MV-4-11 (cell line): ENCODE data around the gene KIF20A.
A peak's percentile ranks its signal among the peaks of the same experiment; 100 is the strongest.
"Not testable (repeated sequence)": the region's sequence is repeated elsewhere in the genome, so short reads cannot be mapped to it uniquely, and the experiment has no call there.

Experiments
- DNase-seq: peaks from one replicate; lab custom pipeline; 2025; lab: John Stamatoyannopoulos, UW

KIF20A gene

GRCh38 chr5:138178516-138179276 lies at the start of gene KIF20A, which contains the start of gene BRD8:
KIF20A (plus strand) TSS chr5:138179112; CDS start chr5:138179681, 569 bp downstream.
BRD8 (minus strand) TSS chr5:138178630; CDS start chr5:138178614, 16 bp downstream.
- peak; percentile 98 for DNase-seq

GRCh38 chr5:138129347-138129746 lies 49.6 kb upstream of the KIF20A start:
- no peak for DNase-seq

DNA sequence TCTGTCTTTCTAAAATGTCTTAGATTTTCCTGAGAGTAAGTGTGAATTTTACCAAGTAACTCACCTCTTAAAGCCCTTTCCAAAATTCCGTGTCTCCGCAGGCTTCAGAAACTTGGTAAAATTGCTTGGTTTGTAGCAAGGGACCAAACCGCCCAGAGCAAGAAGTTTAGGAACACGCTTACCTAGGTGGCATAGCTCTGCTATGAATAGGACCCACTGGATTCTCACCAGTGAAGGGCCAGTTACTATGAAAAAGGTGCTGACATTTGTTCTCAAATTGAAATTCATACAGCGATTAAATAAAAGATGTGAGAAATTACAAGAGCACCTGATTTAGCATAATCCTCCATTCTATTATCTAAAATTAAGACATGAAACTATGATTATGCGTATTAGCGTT lies 46.4 kb upstream of the KIF20A start:
- no peak for DNase-seq

DNA sequence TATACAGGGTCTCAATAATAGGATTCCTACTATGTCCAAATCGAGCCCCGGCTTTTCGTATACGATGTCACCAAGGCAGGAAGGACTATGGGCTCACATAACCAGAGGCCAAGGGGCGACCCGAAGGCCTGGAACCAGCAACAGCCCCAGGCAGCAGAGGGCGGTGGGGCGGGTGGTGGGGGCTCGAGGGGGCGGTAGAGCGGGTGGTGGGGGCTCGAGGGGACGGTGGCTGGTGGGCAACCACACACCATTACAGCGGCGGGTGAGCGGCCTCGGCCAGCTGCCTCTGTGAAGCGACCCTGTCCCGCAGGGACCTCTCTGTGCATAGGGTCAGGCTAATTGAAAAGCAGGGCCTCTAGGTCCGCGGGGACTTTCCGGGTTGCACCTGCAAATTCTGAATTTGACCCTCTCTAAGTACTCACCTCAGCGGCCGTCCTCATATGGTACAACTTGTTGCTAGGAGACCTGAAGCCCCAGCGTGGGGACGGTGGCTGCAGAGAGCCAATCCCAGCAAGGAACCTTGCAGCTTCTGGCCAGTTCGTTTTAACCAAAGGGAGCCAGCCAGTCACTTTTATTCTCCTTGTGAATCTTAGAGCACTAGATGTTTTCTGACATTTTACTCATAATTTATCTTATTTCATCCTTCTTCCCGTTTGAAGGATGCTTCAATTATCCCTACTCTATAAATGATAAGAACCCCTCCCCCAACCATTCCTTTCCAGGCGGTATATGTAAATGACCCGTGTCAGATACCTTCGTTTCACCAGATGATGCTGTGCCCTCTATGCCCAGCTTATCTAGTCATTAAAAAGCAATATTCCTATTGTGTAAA lies 39.7 kb upstream of the KIF20A start, which contains the start of gene NME5:
NME5 (minus strand) TSS at position 480 of the 832 bp plus-strand sequence. CDS start 648 bp downstream, outside the sequence.
- DNase-seq = peak; percentile 6

GRCh38 chr5:138139781-138140090 lies 39.2 kb upstream of the KIF20A start:
- DNase-seq = peak; percentile 69

- no peak for DNase-seq
These were observed 38.6 kb upstream of the KIF20A start for GRCh38 chr5:138140268-138140667.

GRCh38 chr5:138141734-138142133 lies 37.2 kb upstream of the KIF20A start:
- DNase-seq = no peak

GRCh38 chr5:138143578-138143977 lies 35.3 kb upstream of the KIF20A start:
- not testable (repeated sequence) for DNase-seq

GRCh38 chr5:138148811-138149210 lies 30.1 kb upstream of the KIF20A start:
- no peak for DNase-seq

- DNase-seq = no peak
These were observed 29.4 kb upstream of the KIF20A start for GRCh38 chr5:138149530-138149929.

GRCh38 chr5:138155977-138156376 lies 22.9 kb upstream of the KIF20A start:
- not testable (repeated sequence) for DNase-seq

- no peak for DNase-seq
These were observed 21.3 kb upstream of the KIF20A start for GRCh38 chr5:138157626-138158025.

GRCh38 chr5:138159666-138160065 lies 19.2 kb upstream of the KIF20A start:
- no peak for DNase-seq

- no peak for DNase-seq
These were observed 18.2 kb upstream of the KIF20A start for GRCh38 chr5:138160706-138161105.

GRCh38 chr5:138163721-138164120 lies 15.2 kb upstream of the KIF20A start:
- DNase-seq = no peak

DNA sequence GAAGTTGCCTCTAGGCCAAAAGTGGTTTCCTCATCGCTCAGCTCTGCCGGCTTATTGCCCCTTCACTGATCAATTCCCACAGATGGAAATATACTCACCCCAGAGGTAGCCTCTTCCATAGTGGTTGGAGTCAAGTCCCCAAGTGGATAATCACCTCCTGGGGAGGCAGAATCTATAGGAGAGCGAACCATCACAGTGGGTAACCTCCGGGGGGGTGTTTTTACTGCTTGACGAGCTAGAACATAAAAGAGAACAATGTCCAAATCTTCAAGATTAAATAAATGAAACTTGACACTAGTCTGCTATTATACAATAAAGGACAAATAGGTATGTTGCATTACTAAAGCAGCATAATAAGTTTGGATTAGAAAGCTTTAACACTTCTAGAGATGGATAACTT lies 9.8 kb upstream of the KIF20A start:
- DNase-seq = no peak

DNA sequence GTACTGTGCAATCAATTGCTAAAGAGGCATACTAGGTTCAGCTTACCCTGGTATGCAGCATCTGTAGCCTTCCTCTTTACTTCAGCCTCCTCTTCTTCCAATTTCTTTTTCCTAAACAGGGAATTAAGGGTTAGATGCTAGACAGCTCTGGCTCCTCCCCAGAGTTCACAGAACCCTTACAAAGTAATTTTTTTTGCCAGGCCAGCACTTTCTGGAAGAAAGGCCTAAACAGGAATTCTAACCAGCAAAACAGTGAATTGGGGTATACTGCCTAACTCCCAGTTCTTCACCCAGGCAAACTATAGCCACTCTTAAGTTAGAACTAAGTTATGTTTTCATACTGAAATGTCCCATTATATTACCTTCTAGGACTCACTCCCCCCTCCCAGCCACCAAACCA lies 8.6 kb upstream of the KIF20A start:
- no peak for DNase-seq

DNA sequence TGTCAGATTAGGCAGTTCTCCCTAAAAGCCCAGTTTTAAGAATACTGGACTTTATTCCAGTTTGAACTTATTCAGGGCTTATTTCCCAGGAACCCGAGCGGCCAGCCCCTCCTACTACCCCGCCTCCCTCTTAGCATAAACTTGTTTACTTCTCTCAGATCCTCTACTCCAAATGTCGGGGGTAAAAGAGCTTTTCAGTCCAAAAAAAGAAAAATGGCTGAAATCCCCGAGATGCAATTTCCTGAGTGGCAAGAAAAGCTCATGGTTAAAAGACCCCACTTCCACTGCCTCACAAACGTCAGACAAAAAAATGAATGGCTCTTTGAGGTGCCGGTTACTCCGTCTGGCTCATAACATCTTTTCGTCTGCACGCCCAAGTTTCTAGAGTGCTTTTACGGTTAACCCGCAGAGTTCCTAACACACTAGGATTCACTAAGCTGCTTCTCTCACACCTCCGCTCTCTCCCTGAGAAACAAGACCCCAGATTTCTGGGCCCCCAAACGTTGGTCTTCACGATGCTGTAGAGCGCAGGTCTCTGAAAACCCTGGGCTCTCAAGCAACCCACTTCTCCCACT lies 884 bp upstream of the KIF20A start:
- DNase-seq = peak; percentile 29

GRCh38 chr5:138179277-138179857 lies 455 bp downstream of the KIF20A start:
- DNase-seq = peak; percentile 31

DNA sequence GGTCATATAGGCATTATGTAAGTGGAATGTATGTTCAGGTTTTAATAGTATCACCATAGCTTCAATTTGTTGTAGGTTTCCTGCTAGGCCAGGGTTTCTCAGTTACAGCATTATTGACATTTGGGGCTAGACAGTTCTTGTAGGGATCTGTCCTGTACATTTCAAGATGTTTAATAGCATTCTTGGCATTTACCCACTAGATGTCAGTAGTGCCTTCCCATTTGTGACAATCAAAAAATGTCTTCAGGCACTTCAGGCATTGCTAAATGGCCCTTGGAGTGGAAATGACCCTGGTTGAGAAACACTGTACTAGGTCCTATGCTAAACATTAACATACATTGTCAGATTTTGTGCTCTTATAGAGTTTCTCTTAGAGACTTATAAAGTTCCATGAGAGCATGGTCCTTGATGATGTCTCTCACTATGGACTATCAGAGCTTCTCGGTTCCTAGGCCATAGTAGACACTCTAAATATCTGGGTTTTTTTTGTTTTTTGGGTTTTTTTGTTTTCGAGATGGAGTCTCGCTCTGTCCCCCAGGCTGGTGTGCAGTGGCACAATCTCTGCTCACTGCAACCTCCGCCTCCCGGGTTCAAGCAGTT lies 1.4 kb downstream of the KIF20A start:
- peak; percentile 86 for DNase-seq

- DNase-seq = no peak
These were observed 1.9 kb downstream of the KIF20A start for GRCh38 chr5:138180841-138181240.

DNA sequence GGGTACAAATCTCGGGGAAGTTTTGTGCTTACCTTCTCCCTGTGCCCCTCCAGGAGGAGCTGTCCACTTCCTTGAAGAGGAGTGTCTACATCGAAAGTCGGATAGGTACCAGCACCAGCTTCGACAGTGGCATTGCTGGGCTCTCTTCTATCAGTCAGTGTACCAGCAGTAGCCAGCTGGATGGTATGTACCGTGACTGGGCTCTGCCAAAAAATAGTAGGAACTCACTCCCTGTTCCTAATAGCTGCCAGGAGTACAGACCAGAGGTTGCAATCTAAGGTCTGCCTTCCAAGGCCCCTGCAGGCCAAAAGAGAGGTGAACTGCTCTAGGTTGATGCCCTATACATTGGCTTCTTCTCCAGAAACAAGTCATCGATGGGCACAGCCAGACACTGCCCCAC lies 3.9 kb downstream of the KIF20A start:
- no peak for DNase-seq
